Hepatocyte (in vitro differentiated cells): ENCODE measurements around the gene BPI. TPM values are rescaled to one million over a fixed set of nuclear protein-coding genes. Genes with fewer than 3 reads are reported as not detected.
"Not testable (repeated sequence)": the region's sequence is repeated elsewhere in the genome, so short reads cannot be mapped to it uniquely, and the experiment has no call there.

ENCODE experiments used
- DNase-seq: peaks from one replicate; pipeline ENCODE4 v3.0.0-alpha.2; 2016; ENCODE audit warnings: low spot score
- H2AFZ ChIP-seq: fragments of 200-600 bp; sonication (generic); 2 replicates; pipeline ENCODE4 v1.6.0; 2016; ENCODE audit warnings: antibody characterized with exemption, mild to moderate bottlenecking
- H3K27ac ChIP-seq: fragments of 200-600 bp; sonication (generic); 2 replicates; pipeline ENCODE4 v1.5.1; 2016; ENCODE audit warnings: mild to moderate bottlenecking
- H3K27me3 ChIP-seq: fragments of 200-600 bp; sonication (generic); 2 replicates; pipeline ENCODE4 v1.6.1; 2016
- H3K36me3 ChIP-seq: fragments of 200-600 bp; sonication (generic); replicated peaks from 2 replicates; pipeline ENCODE4 v1.5.1; 2016; ENCODE audit warnings: low read depth; ENCODE audit not compliant: insufficient read depth
- H3K4me1 ChIP-seq: fragments of 200-600 bp; sonication (generic); 2 replicates; pipeline ENCODE4 v1.5.1; 2016; ENCODE audit warnings: mild to moderate bottlenecking, moderate library complexity; ENCODE audit not compliant: insufficient read depth
- H3K4me2 ChIP-seq: fragments of 200-600 bp; sonication (generic); 2 replicates; pipeline ENCODE4 v1.6.0; 2016
- H3K4me3 ChIP-seq: fragments of 200-600 bp; sonication (generic); 2 replicates; pipeline ENCODE4 v1.5.1; 2016; ENCODE audit warnings: mild to moderate bottlenecking
- H3K79me2 ChIP-seq: fragments of 200-600 bp; sonication (generic); 2 replicates; pipeline ENCODE4 v1.6.0; 2017; ENCODE audit warnings: mild to moderate bottlenecking
- H3K9me2 ChIP-seq: fragments of 200-600 bp; sonication (generic); replicated peaks from 2 replicates; pipeline ENCODE4 v1.6.0; 2017; ENCODE audit warnings: mild to moderate bottlenecking; ENCODE audit not compliant: insufficient read depth
- H3K9me3 ChIP-seq: fragments of 200-600 bp; sonication (generic); 2 replicates; pipeline ENCODE4 v1.5.1; 2016; ENCODE audit warnings: low read depth, mild to moderate bottlenecking
- H4K20me1 ChIP-seq: fragments of 200-600 bp; sonication (generic); 2 replicates; pipeline ENCODE4 v1.6.0; 2016; ENCODE audit warnings: mild to moderate bottlenecking; ENCODE audit not compliant: insufficient read depth, poor library complexity, severe bottlenecking
- EZH2 ChIP-seq: fragments of 200-600 bp; sonication (generic); IDR thresholded peaks from 2 replicates; pipeline ENCODE4 v1.6.1; 2016; ENCODE audit warnings: antibody characterized with exemption, mild to moderate bottlenecking, borderline replicate concordance
- EZH2phosphoT487 ChIP-seq: fragments of 200-600 bp; sonication (generic); IDR thresholded peaks from one replicate; pipeline ENCODE4 v1.6.1; 2018; ENCODE audit warnings: antibody characterized with exemption, mild to moderate bottlenecking, low read depth, moderate library complexity; ENCODE audit not compliant: unreplicated experiment, severe bottlenecking
- WGBS: methylation state at CpG from one replicate; pipeline ENCODE4 v1.1.6; 2016; ENCODE audit warnings: low lambda C conversion rate; ENCODE audit errors: missing lambda C conversion rate; 5-methylcytosine and 5-hydroxymethylcytosine counted together
- polyA plus RNA-seq: library from polyadenylated mRNA; unstranded; fragments of >200 nt; fragmentation: Nextera tagmentation; extraction: Ambion mirVana; gene quantifications from 2 replicates; pipeline ENCODE4 v1.2.1, GENCODE V29; 2016
- total RNA-seq: library from RNA; depleted of rRNA; stranded (reverse); fragments of >200 nt; gene quantifications from 2 replicates; pipeline ENCODE4 v1.2.3, GENCODE V29; 2014
- TF ChIP-seq, protein P1 (sequence below): fragments of 200-600 bp; sonication (generic); IDR thresholded peaks from 2 replicates; pipeline ENCODE4 v1.5.1; 2016; ENCODE audit warnings: antibody characterized with exemption, mild to moderate bottlenecking; ENCODE audit not compliant: poor library complexity

Gene BPI
- total and polyA plus RNA-seq, 2 experiments from 2014 or later = 0.63 to 0.66 TPM

DNA sequence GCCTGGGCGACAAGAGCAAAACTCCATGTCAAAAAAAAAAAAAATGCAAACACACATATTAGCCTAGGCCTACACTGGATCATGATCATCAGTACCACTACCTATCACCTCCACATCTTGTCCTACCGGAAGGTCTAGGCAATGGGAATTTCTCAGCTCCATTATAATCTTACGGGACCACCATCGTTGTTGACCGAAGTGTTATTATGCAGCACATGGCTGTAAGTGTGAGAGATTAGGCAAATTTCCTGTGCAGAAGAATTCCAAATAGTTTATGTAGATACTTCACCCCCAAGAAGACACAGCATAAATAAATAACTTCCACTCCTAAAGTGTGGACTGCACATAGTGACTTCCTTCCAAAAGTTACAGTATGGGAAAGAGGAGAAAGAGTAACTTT is 26.7 kb upstream of the BPI start:
- Histone ChIP-seq H3K9me2 (no peaks in the 10 kb centered on the region), H3K4me2 (no peak overlapping the region), H3K36me3 (no peaks in the 10 kb centered on the region), H3K4me1 (no peaks in the 10 kb centered on the region), H4K20me1 (no peaks in the 10 kb centered on the region), H3K27ac (no peak overlapping the region), H3K9me3 (no peaks in the 10 kb centered on the region), H3K27me3 (no peaks in the 10 kb centered on the region), H3K79me2 (no peaks in the 10 kb centered on the region), H3K4me3 (no peak overlapping the region), H2AFZ (no peak overlapping the region)
- DNase-seq = no peak
- TF ChIP-seq, protein P1, sequence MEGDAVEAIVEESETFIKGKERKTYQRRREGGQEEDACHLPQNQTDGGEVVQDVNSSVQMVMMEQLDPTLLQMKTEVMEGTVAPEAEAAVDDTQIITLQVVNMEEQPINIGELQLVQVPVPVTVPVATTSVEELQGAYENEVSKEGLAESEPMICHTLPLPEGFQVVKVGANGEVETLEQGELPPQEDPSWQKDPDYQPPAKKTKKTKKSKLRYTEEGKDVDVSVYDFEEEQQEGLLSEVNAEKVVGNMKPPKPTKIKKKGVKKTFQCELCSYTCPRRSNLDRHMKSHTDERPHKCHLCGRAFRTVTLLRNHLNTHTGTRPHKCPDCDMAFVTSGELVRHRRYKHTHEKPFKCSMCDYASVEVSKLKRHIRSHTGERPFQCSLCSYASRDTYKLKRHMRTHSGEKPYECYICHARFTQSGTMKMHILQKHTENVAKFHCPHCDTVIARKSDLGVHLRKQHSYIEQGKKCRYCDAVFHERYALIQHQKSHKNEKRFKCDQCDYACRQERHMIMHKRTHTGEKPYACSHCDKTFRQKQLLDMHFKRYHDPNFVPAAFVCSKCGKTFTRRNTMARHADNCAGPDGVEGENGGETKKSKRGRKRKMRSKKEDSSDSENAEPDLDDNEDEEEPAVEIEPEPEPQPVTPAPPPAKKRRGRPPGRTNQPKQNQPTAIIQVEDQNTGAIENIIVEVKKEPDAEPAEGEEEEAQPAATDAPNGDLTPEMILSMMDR = no peak
- TF ChIP-seq EZH2 = no peak
- TF ChIP-seq EZH2phosphoT487 = no peak
- 90% methylated on average over 5 of the region's 5 CpGs for WGBS

DNA sequence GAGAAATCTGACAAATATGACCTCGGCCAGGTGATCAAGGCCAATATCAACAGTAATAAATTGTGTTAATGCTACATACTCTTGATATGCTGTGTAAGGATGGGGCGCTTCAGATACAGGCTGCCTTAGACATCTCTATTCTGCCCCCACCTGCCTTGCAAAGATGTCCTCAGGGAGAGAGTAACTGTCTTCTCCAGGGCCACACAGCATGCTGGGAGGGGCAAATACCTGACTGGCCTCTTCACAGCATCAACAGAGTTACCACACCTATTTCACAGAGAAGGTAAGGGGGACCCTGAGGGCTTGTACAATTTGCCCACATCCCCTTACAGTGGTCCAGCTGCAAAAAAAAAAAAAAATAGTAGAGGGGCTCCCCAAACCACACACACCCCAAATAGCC is 26.3 kb upstream of the BPI start:
- H3K9me3 ChIP-seq = no peaks in the 10 kb centered on the region
- H3K9me2 ChIP-seq = no peaks in the 10 kb centered on the region
- H4K20me1 ChIP-seq = no peaks in the 10 kb centered on the region
- no peaks in the 10 kb centered on the region for H3K36me3 ChIP-seq
- H3K4me2 ChIP-seq = no peak overlapping the region
- no peaks in the 10 kb centered on the region for H3K4me1 ChIP-seq
- 90% methylated on average over 2 of the region's 2 CpGs for WGBS
- DNase-seq = no peak
- TF ChIP-seq EZH2phosphoT487 (no peak), EZH2 (no peak)
- TF ChIP-seq, protein P1 = no peak
- no peaks in the 10 kb centered on the region for H3K27me3 ChIP-seq
- no peak overlapping the region for H3K4me3 ChIP-seq
- H3K27ac ChIP-seq = no peak overlapping the region
- H2AFZ ChIP-seq = no peak overlapping the region
- H3K79me2 ChIP-seq = no peaks in the 10 kb centered on the region

DNA sequence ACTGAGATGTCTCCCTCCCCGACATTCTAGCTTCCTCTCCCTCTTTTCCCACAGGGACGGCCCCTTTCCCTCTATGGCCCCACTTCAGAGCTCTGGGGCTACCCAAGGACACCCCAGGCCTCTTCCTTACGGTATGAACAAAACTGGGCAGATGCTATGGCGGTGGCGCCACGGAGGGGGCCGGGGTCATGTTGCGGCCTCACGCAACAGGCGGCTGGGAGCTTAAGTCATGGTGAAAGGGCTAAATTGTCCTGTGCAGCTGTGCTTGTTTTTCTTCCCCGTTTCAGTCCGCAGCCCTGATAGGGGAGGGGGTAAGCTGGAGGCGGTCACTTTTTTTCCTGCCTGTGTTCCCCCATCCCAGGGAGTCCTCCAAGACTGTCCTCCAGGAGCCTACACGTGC is 25.8 kb upstream of the BPI start:
- H3K4me1 ChIP-seq = no peaks in the 10 kb centered on the region
- no peaks in the 10 kb centered on the region for H4K20me1 ChIP-seq
- no peak overlapping the region for H2AFZ ChIP-seq
- no peaks in the 10 kb centered on the region for H3K9me2 ChIP-seq
- no peak overlapping the region for H3K27ac ChIP-seq
- H3K4me3 ChIP-seq = no peak overlapping the region
- WGBS = 84% methylated on average over 14 of the region's 14 CpGs
- no peaks in the 10 kb centered on the region for H3K9me3 ChIP-seq
- DNase-seq = no peak
- no peak overlapping the region for H3K4me2 ChIP-seq
- H3K36me3 ChIP-seq = no peaks in the 10 kb centered on the region
- no peaks in the 10 kb centered on the region for H3K79me2 ChIP-seq
- H3K27me3 ChIP-seq = no peaks in the 10 kb centered on the region
- no peak for TF ChIP-seq EZH2
- TF ChIP-seq, protein P1 = no peak
- TF ChIP-seq EZH2phosphoT487 = no peak

DNA sequence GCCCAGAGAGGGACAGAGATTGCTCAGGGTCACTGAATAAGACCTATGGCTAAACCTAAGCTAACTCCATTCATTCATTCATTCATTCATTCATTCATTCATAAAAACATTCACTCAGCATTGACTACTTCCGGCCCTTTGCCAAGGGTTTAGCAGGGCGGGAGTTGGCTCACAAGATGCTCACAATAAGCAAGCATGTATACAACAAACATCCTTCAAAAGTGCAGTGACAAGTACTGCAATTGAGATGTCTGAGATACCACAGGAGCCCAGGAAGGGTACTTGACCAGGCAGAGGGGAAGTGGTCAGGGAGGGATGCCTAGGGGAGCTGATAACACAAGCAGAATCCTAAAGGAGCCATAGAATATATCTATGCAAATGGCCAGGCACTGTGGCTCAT is 25.2 kb upstream of the BPI start:
- no peak for TF ChIP-seq EZH2
- TF ChIP-seq, protein P1 = no peak
- no peak for TF ChIP-seq EZH2phosphoT487
- no peak overlapping the region for H3K27ac ChIP-seq

DNA sequence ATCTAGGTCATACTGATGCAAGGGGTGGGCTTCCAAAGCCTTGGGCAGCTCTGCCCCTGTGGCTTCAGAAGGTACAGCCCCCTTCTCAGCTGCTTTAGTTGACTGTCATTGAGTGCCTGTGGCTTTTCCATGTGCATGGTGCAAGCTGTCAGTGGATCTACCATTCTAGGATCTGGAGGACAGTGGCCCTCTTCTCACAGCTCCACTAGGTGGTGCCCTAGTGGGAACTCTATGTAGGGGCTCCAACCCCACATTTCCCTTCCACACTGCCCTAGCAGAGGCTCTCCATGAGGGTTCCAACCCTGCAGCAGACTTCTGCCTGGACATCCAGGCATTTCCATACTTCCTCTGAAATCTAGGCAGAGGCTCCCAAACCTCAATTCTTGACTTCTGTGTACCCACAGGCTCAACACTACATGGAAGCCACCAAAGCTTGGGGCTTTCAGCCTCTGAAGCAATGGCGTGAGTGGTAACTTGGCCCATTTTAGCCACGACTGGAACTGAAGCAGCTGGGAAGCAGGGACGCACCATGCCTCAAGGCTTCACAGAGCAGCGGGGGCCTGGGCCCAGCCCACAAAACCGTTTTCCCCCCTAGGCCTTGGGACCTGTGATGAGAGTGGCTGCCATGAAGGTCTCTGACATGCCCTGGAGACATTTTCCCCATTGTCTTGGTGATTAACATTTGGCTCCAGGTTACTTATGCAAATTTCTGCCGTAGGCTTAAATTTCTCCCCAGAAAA is 22.6 kb upstream of the BPI start:
- not testable (repeated sequence) for H3K9me2 ChIP-seq, H3K27ac ChIP-seq, H3K9me3 ChIP-seq, H3K36me3 ChIP-seq, H3K79me2 ChIP-seq, H4K20me1 ChIP-seq, DNase-seq, H3K4me1 ChIP-seq, H3K4me2 ChIP-seq, H2AFZ ChIP-seq, H3K27me3 ChIP-seq, H3K4me3 ChIP-seq
- WGBS = 91% methylated on average over 6 of the region's 6 CpGs

More for the DNA sequence above, 25.2 kb upstream of the BPI start:
- Histone ChIP-seq H3K4me1 (no peaks in the 10 kb centered on the region), H2AFZ (no peak overlapping the region), H3K36me3 (no peaks in the 10 kb centered on the region), H3K79me2 (no peaks in the 10 kb centered on the region), H4K20me1 (no peaks in the 10 kb centered on the region), H3K4me3 (no peak overlapping the region), H3K9me2 (no peaks in the 10 kb centered on the region), H3K4me2 (no peak overlapping the region), H3K27me3 (no peaks in the 10 kb centered on the region), H3K9me3 (no peaks in the 10 kb centered on the region)
- 100% methylated on average over 2 of the region's 2 CpGs for WGBS
- no peak for DNase-seq
